Measurements from ENCODE around the gene LENG8.
"Not testable (repeated sequence)": the region's sequence is repeated elsewhere in the genome, so short reads cannot be mapped to it uniquely, and the experiment has no call there.

LENG8 gene

DNA sequence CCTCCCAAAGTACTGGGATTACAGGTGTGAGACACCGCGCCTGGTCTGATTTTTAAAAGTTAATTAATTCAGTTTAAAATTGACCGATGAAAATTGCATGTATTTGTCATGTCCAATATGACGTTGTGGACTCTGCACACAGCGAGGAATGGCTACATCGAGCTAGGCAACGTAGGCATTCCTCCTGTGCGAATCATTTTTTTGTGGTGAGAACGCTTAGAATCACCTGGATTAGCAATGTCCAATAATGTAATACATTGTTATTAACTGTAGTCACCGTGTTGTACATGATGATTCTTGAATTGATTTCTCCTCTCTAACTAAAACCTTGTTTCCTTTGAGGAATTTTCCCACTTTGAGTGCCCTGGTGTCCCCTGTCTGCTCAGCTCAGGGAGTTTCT lies 57.1 kb downstream of the LENG8 start:
- H3K79me1 ChIP-seq (ENCODE audit: low read depth, low read length), result no peaks in the 10 kb centered on the region
- no peaks in the 10 kb centered on the region for H3K4me1 ChIP-seq (ENCODE audit: control insufficient read depth in 2 of 2, insufficient read depth in 1 of 2, low read depth in 1 of 2, low read length in 2 of 2)
- H3K27me3 ChIP-seq (ENCODE audit: control insufficient read depth in 3 of 3, insufficient read depth in 3 of 3, low read depth in 1 of 3, low read length in 3 of 3), result peaks cover 0 to 10% (median 0%) of the 10 kb centered on the region in 3 experiments
- H2BK120ac ChIP-seq (ENCODE audit: low read depth, low read length), result no peak overlapping the region
- H3K27ac ChIP-seq (replicated peaks; ENCODE audit: low read length), result no peak overlapping the region
- no peak overlapping the region for H2AK5ac ChIP-seq (ENCODE audit: low read depth, low read length)
- no peak overlapping the region for H3K14ac ChIP-seq (ENCODE audit: low read length)
- no peak for DNase-seq (ENCODE audit: low spot score)
- H3K9me3 ChIP-seq (replicated peaks in 1 of 2; ENCODE audit: control insufficient read depth in 2 of 2, insufficient read depth in 1 of 2, low read depth in 1 of 2, low read length in 2 of 2), result peaks cover 0 to 4% of the 10 kb centered on the region in 2 donors
- no peak overlapping the region for H2BK5ac ChIP-seq (ENCODE audit: low read length)
- no peaks in the 10 kb centered on the region for H3K36me3 ChIP-seq (replicated peaks in 1 of 2; ENCODE audit: control insufficient read depth in 2 of 2, insufficient read depth in 2 of 2, low read length in 2 of 2)
- no peak overlapping the region for H4K91ac ChIP-seq (ENCODE audit: low read depth, low read length, poor library complexity)
- no peak overlapping the region for H3K9ac ChIP-seq (ENCODE audit: low read depth, low read length, poor library complexity)
- H3K4ac ChIP-seq (ENCODE audit: low read length), result no peak overlapping the region
- H3K23ac ChIP-seq (ENCODE audit: low read depth, low read length, poor library complexity), result no peak overlapping the region
- no peak overlapping the region for H4K8ac ChIP-seq (ENCODE audit: low read depth, low read length)
- no peak overlapping the region for H2AFZ ChIP-seq (ENCODE audit: low read length)
- no peak overlapping the region for H3K18ac ChIP-seq (ENCODE audit: low read length)
- no peak overlapping the region for H3K4me3 ChIP-seq (ENCODE audit: low read length in 2 of 2)
- no peak overlapping the region for H3K4me2 ChIP-seq (ENCODE audit: insufficient read depth, low read length, poor library complexity, severe bottlenecking)
- no CpG with 5 or more reads among the region's 10 CpGs for WGBS, 2 donors (ENCODE audit: extremely low coverage in 2 of 2, insufficient read length in 2 of 2, insufficient replicate concordance in 1 of 2)
- no peak overlapping the region for H2BK12ac ChIP-seq (ENCODE audit: low read length)
- H2BK15ac ChIP-seq (ENCODE audit: low read length), result no peak overlapping the region

GRCh38 chr19:54507038-54507717 lies 58.2 kb downstream of the LENG8 start:
- not testable (repeated sequence) for H2BK5ac ChIP-seq (ENCODE audit: low read length); DNase-seq (ENCODE audit: low spot score); H3K27me3 ChIP-seq (ENCODE audit: control insufficient read depth in 3 of 3, insufficient read depth in 3 of 3, low read depth in 1 of 3, low read length in 3 of 3); H3K14ac ChIP-seq (ENCODE audit: low read length); H3K4ac ChIP-seq (ENCODE audit: low read length); H3K36me3 ChIP-seq (replicated peaks in 1 of 2; ENCODE audit: control insufficient read depth in 2 of 2, insufficient read depth in 2 of 2, low read length in 2 of 2); H3K79me1 ChIP-seq (ENCODE audit: low read depth, low read length); H3K23ac ChIP-seq (ENCODE audit: low read depth, low read length, poor library complexity); H2AK5ac ChIP-seq (ENCODE audit: low read depth, low read length); H4K91ac ChIP-seq (ENCODE audit: low read depth, low read length, poor library complexity); H4K8ac ChIP-seq (ENCODE audit: low read depth, low read length); H3K4me2 ChIP-seq (ENCODE audit: insufficient read depth, low read length, poor library complexity, severe bottlenecking); H2AFZ ChIP-seq (ENCODE audit: low read length); H3K18ac ChIP-seq (ENCODE audit: low read length); H2BK15ac ChIP-seq (ENCODE audit: low read length); H3K9ac ChIP-seq (ENCODE audit: low read depth, low read length, poor library complexity); H3K27ac ChIP-seq (replicated peaks; ENCODE audit: low read length); H2BK120ac ChIP-seq (ENCODE audit: low read depth, low read length); H3K4me1 ChIP-seq (ENCODE audit: control insufficient read depth in 2 of 2, insufficient read depth in 1 of 2, low read depth in 1 of 2, low read length in 2 of 2); H2BK12ac ChIP-seq (ENCODE audit: low read length); H3K9me3 ChIP-seq (replicated peaks in 1 of 2; ENCODE audit: control insufficient read depth in 2 of 2, insufficient read depth in 1 of 2, low read depth in 1 of 2, low read length in 2 of 2); H3K4me3 ChIP-seq (ENCODE audit: low read length in 2 of 2)
- no CpG with 5 or more reads among the region's 15 CpGs for WGBS, 2 donors (ENCODE audit: extremely low coverage in 2 of 2, insufficient read length in 2 of 2, insufficient replicate concordance in 1 of 2)

DNA sequence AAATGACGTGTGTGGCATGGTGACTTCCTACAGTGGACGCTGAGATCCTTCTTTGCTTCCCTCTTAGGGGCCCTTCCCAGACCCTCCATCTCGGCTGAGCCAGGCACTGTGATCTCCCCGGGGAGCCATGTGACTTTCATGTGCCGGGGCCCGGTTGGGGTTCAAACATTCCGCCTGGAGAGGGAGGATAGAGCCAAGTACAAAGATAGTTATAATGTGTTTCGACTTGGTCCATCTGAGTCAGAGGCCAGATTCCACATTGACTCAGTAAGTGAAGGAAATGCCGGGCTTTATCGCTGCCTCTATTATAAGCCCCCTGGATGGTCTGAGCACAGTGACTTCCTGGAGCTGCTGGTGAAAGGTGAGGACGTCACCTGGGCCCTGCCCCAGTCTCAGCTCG lies 58.8 kb downstream of the LENG8 start:
- H3K4me3 ChIP-seq (ENCODE audit: low read length in 2 of 2), result no peak overlapping the region
- H3K9me3 ChIP-seq (replicated peaks in 1 of 2; ENCODE audit: control insufficient read depth in 2 of 2, insufficient read depth in 1 of 2, low read depth in 1 of 2, low read length in 2 of 2), result peaks cover 0 to 9% of the 10 kb centered on the region in 2 donors
- no peaks in the 10 kb centered on the region for H3K36me3 ChIP-seq (replicated peaks in 1 of 2; ENCODE audit: control insufficient read depth in 2 of 2, insufficient read depth in 2 of 2, low read length in 2 of 2)
- no peak overlapping the region for H3K4me2 ChIP-seq (ENCODE audit: insufficient read depth, low read length, poor library complexity, severe bottlenecking)
- DNase-seq (ENCODE audit: low spot score), result no peak
- no peaks in the 10 kb centered on the region for H3K4me1 ChIP-seq (ENCODE audit: control insufficient read depth in 2 of 2, insufficient read depth in 1 of 2, low read depth in 1 of 2, low read length in 2 of 2)
- WGBS, 2 donors (ENCODE audit: extremely low coverage in 2 of 2, insufficient read length in 2 of 2, insufficient replicate concordance in 1 of 2), result no CpG with 5 or more reads among the region's 12 CpGs
- no peak overlapping the region for H3K9ac ChIP-seq (ENCODE audit: low read depth, low read length, poor library complexity)
- H3K18ac ChIP-seq (ENCODE audit: low read length), result no peak overlapping the region
- H3K14ac ChIP-seq (ENCODE audit: low read length), result no peak overlapping the region
- H3K79me1 ChIP-seq (ENCODE audit: low read depth, low read length), result no peaks in the 10 kb centered on the region
- H2BK120ac ChIP-seq (ENCODE audit: low read depth, low read length), result no peak overlapping the region
- H3K27ac ChIP-seq (replicated peaks; ENCODE audit: low read length), result no peak overlapping the region
- peaks cover 0 to 6% (median 0%) of the 10 kb centered on the region in 3 experiments for H3K27me3 ChIP-seq (ENCODE audit: control insufficient read depth in 3 of 3, insufficient read depth in 3 of 3, low read depth in 1 of 3, low read length in 3 of 3)
- H2BK15ac ChIP-seq (ENCODE audit: low read length), result no peak overlapping the region
- no peak overlapping the region for H2AFZ ChIP-seq (ENCODE audit: low read length)
- no peak overlapping the region for H4K91ac ChIP-seq (ENCODE audit: low read depth, low read length, poor library complexity)
- H2BK12ac ChIP-seq (ENCODE audit: low read length), result no peak overlapping the region
- no peak overlapping the region for H4K8ac ChIP-seq (ENCODE audit: low read depth, low read length)
- no peak overlapping the region for H2BK5ac ChIP-seq (ENCODE audit: low read length)
- no peak overlapping the region for H2AK5ac ChIP-seq (ENCODE audit: low read depth, low read length)
- H3K23ac ChIP-seq (ENCODE audit: low read depth, low read length, poor library complexity), result no peak overlapping the region
- H3K4ac ChIP-seq (ENCODE audit: low read length), result no peak overlapping the region

DNA sequence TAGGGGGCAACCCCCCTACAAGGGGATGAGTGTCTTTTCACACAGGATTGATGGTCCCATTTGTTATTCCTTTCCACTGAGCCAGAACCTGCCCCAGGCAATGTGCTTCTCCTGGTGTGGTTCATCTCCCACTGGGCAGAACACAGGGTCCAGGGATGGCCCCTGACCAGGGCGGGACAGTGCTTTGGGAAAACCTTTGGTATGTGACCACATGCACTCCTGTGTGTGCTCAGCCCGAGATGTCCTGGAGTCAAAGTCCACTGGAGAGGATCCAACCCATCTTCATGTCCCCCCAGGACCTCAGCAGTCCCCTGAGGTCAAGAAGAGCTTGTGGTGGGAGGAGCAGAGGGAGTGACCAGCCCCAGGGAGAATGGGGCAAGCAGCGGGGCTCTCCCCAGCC lies 59.5 kb downstream of the LENG8 start:
- H2BK12ac ChIP-seq (ENCODE audit: low read length); H3K9ac ChIP-seq (ENCODE audit: low read depth, low read length, poor library complexity); H3K27me3 ChIP-seq (ENCODE audit: control insufficient read depth in 3 of 3, insufficient read depth in 3 of 3, low read depth in 1 of 3, low read length in 3 of 3); H3K4me2 ChIP-seq (ENCODE audit: insufficient read depth, low read length, poor library complexity, severe bottlenecking); H3K18ac ChIP-seq (ENCODE audit: low read length); H3K79me1 ChIP-seq (ENCODE audit: low read depth, low read length); H2BK5ac ChIP-seq (ENCODE audit: low read length); H3K23ac ChIP-seq (ENCODE audit: low read depth, low read length, poor library complexity); H3K36me3 ChIP-seq (replicated peaks in 1 of 2; ENCODE audit: control insufficient read depth in 2 of 2, insufficient read depth in 2 of 2, low read length in 2 of 2); H2AK5ac ChIP-seq (ENCODE audit: low read depth, low read length); H3K4me3 ChIP-seq (ENCODE audit: low read length in 2 of 2); H3K4ac ChIP-seq (ENCODE audit: low read length); H3K4me1 ChIP-seq (ENCODE audit: control insufficient read depth in 2 of 2, insufficient read depth in 1 of 2, low read depth in 1 of 2, low read length in 2 of 2); H2AFZ ChIP-seq (ENCODE audit: low read length); H2BK120ac ChIP-seq (ENCODE audit: low read depth, low read length); H4K91ac ChIP-seq (ENCODE audit: low read depth, low read length, poor library complexity); H3K14ac ChIP-seq (ENCODE audit: low read length); H3K27ac ChIP-seq (replicated peaks; ENCODE audit: low read length); H4K8ac ChIP-seq (ENCODE audit: low read depth, low read length); DNase-seq (ENCODE audit: low spot score); H2BK15ac ChIP-seq (ENCODE audit: low read length): not testable (repeated sequence)
- H3K9me3 ChIP-seq (replicated peaks in 1 of 2; ENCODE audit: control insufficient read depth in 2 of 2, insufficient read depth in 1 of 2, low read depth in 1 of 2, low read length in 2 of 2), result peaks cover 0 to 13% of the 10 kb centered on the region in 2 donors
- WGBS, 2 donors (ENCODE audit: extremely low coverage in 2 of 2, insufficient read length in 2 of 2, insufficient replicate concordance in 1 of 2), result no CpG with 5 or more reads among the region's 3 CpGs
